ENCODE results near the gene NLRP10.

GRCh38 chr11:7941146-7941545, 24.1 kb downstream of the NLRP10 start:
- TF ChIP-seq CTCF (conservative IDR thresholded peaks at IDR 0.05 in 1 of 2, IDR thresholded peaks at IDR 0.05 in 1 of 2; ENCODE audit: extremely low read depth in 1 of 2, insufficient read depth in 1 of 2, low read depth in 1 of 2, low read length in 2 of 2) (no peak), EZH2 (IDR thresholded peaks at IDR 0.05; ENCODE audit: borderline replicate concordance, low read length) (no peak)
